Hematopoietic multipotent progenitor cell treated with erythropoietin and hydrocortisone succinate and interleukin-3 and kit ligand, for 17 days (in vitro differentiated cells): ENCODE data around the gene TBCCD1.
"Not testable (repeated sequence)": the region's sequence is repeated elsewhere in the genome, so short reads cannot be mapped to it uniquely, and the experiment has no call there.

Experiments used
- DNase-seq: peaks from one replicate; pipeline ENCODE4 v3.0.0-alpha.2; 2015; ENCODE audit warnings: low spot score

The TBCCD1 gene

GRCh38 chr3:186552408-186553031 lies 14.6 kb downstream of the TBCCD1 start:
- no peak for DNase-seq

- DNase-seq: no peak
Measured at GRCh38 chr3:186551387-186551786, 15.8 kb downstream of the TBCCD1 start.

DNA sequence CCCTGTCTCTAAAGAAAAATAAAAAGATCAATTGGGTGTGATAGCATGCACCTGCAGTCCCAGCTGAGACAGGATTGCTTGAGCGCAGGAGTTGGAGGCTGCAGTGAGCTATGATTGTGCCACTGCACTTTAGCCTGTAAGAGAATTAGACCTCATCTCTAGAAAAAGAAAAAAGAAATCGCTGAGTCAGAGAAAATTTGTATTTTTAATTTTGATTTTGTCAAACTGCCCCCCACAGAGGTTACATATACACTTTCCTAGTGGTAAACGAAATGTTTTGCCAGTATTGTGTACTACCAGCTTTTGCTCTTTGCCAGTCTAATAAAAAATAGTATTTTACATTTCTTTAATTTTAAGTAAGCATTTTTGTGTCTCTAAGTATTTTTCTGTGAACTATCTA lies 17.6 kb downstream of the TBCCD1 start:
- no peak for DNase-seq

- DNase-seq: no peak
Measured at GRCh38 chr3:186544281-186544680, 22.9 kb downstream of the TBCCD1 start, which contains the start of gene CRYGS. TSS of gene CRYGS (minus strand) at chr3:186544380. CDS start at chr3:186544326, 54 bp downstream.

DNA sequence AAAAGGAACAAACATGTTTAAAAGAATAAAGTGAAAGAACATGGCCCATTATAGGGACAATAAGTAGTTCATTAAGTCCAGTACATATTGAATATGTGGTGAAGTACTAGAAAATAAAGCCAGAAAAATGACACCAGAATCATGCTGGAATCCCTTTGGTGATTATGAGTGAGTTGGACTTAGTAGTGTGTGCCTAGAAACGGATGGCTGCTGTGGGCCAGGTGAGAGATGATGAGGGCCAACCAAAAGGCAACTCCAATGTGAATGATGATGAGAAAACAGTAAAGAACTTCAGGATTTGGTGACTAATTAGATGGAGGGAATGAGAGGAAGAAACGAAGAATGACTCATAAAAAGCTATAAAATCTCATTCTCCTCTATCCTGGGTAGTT lies 26.3 kb downstream of the TBCCD1 start:
- DNase-seq: no peak

- peak; percentile 89 for DNase-seq
Measured at GRCh38 chr3:186540221-186540834, 26.8 kb downstream of the TBCCD1 start.

- DNase-seq: no peak
Measured at GRCh38 chr3:186538779-186539178, 28.4 kb downstream of the TBCCD1 start.

- DNase-seq: no peak
Measured at GRCh38 chr3:186536883-186537844, 30.0 kb downstream of the TBCCD1 start.

- DNase-seq: no peak
Measured at GRCh38 chr3:186534113-186534669, 32.9 kb downstream of the TBCCD1 start.

- DNase-seq: no peak
Measured at GRCh38 chr3:186532598-186533072, 34.5 kb downstream of the TBCCD1 start.

DNA sequence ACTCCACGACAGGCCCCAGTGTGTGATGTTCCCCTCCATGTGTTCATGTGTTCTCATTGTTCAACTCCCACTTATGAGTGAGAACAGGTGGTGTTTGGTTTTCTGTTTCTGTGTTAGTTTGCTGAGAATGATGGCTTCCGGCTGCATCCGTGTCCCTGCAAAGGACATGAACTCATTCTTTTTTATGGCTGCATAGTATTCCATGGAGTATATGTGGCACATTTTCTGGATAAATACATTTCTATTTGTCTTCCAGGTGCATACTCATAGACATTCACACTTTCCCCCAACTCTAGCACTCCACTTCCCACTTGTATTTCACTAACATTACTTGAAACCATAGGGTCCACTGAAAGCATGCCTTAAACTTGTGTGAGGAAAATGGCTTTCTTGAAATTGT lies 35.4 kb downstream of the TBCCD1 start:
- DNase-seq: not testable (repeated sequence)

GRCh38 chr3:186530415-186530814 lies 36.7 kb downstream of the TBCCD1 start:
- no peak for DNase-seq

- DNase-seq: no peak
Measured at GRCh38 chr3:186529201-186529999, 37.7 kb downstream of the TBCCD1 start.

DNA sequence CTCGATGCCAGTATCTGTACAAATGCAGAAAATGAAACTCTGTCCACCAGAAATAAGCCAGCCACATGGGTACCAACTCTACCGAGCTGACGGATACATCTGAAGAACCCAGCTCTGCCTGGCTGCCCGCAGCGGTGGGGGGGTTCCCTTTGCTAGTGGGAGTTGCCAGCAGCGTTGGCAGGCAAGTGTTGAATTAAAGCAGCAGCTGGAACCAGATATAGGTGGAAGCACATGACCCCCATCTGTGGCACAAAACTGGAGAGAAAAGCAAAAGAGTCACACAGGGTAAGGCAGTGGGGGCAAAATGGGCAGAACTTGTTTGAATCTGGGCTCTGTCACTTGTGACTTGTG lies 40.9 kb downstream of the TBCCD1 start:
- DNase-seq: no peak

- DNase-seq: no peak
Measured at GRCh38 chr3:186525369-186526255, 41.5 kb downstream of the TBCCD1 start.

DNA sequence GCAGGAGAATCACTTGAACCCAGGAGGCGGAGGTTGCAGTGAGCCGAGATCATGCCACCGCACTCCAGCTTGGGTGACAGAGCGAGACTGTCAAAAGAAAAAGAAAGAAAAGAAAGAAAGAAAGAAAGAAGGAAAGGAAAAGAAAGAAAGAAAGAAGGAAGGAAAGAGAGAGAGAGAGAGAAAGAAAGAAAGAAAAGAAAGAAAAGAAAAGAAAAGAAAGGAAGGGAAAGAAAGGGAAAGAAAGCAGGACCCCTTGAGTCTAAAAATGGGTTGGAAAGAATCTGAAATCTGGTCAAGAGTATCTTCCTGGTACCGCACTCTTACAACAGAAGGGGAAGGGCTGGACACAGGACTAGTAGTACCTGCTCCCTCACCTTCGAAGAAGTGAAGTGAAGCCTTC lies 42.5 kb downstream of the TBCCD1 start:
- no peak for DNase-seq

DNA sequence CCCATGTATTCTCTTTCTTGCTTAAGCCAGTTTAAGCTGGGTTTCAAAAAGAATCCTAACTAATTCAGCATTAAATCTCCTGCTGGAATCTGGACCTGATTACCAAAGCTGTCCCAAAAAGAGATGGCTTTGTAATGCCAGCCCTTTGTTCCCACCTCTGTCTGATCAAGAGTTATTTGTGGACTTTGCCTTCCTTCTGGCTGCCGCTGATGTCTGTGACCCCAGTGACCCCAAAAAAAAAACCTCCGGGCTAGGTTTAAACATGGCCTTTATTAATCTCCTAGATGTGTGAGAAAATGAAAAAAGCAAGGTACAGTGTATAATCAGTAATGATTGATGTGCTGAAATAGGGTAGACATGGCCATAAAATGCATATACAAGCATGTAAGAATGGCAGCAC lies 43.7 kb downstream of the TBCCD1 start:
- DNase-seq: no peak

DNA sequence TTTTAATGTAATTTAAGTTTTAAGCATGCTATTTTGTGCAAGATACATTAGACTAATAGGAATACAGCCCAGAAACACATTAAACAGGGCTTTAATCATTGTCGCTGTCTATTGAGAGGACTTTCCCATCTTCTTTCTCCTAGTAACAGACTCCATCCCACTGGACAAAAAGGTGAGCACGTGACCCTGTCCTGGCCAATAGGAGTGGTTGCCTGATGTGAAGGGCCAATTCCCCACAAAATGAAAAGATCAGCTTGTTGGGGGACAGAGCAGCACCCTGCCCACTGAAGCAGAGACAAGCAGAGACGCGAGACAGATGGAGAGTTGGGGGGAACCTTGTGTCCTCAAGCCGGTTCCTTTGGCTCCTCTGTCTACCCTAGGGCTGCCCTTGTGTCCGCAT lies 44.1 kb downstream of the TBCCD1 start:
- no peak for DNase-seq

DNA sequence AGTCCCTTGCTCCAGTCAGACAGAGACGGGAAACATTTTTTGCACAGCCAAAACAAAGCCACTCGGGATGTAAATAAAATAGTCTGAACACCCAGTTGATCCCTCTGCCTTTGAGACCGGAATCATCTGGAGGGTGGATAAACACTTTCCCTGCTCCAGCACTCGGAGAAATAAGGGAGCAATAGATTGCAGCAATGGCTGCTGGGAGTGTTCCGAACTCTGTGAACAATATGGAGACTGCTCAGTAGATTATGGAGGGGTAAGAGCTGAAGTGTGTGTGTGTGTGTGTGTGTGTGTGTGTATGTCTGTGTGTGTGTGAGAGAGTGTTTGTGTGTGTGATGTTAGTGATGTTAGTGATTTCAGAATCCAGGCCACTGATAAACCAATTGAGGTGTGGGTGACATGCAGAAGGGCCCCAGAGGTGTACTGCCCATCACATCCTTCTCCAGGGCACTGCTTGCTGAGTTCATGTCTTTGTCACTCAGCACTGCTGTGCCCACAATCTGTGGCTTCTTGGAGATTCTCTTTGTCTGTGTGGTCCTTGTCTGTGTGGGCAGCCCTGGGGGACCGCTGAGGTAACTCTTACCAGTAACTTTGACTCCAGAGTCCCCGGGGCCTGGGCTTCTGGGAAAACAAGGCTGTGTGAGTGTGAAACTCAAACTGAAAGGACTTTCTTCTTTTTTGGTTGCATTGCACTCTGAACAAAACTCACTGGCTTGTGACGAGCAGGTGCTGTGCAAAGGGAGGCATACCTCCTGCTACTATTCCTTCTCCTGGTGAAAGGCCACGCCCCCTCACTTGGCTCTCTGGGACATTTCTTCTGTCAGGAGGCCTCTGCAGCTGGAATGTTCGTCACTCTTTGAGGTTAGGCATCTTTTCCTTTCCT lies 45.9 kb downstream of the TBCCD1 start:
- no peak for DNase-seq

GRCh38 chr3:186520431-186520830 lies 46.7 kb downstream of the TBCCD1 start:
- no peak for DNase-seq
